Measurements from ENCODE around the gene GPS1.
A peak's percentile ranks its signal among the peaks of the same experiment; 100 is the strongest.

Gene GPS1

GRCh38 chr17:82016061-82016874 is 35.4 kb upstream of the GPS1 start:
- H3K4me3 ChIP-seq (ENCODE audit: low read depth, low read length), result no peak overlapping the region
- TF ChIP-seq CTCF (IDR thresholded peaks at IDR 0.05; ENCODE audit: low read depth, low read length), result no peak

- no peak for TF ChIP-seq CTCF (IDR thresholded peaks at IDR 0.05; ENCODE audit: low read depth, low read length)
- no peak overlapping the region for H3K4me3 ChIP-seq (ENCODE audit: low read depth, low read length)
These were observed 34.7 kb upstream of the GPS1 start for GRCh38 chr17:82016875-82017459.

DNA sequence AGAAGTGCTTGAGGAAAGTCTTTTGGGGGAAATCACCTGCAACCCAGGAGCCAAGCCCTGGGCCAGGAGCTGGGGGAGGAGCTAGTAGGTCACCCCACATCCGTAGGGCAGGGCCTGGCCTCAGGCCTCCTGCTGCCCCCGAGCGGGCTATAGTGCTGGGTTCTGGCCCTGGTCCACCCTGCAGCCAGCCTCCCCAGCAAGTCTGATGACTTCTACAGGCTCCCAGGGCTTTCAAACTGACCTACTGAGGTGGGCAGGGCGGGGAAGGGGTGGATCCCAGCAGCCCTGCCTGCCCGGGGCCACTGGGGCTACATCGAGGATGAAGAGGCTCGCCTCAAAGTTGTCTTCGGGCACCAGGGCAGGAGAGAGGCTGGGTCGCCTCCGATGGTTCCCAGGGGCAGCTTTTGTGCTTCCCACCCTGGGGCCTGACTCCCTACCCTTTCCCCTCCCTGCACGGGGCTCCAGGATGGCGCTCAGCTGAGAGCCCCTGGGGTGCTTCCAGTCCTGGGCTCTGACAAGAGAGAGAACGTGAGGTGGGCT is 34.0 kb upstream of the GPS1 start:
- H3K4me3 ChIP-seq (ENCODE audit: low read depth, low read length), result no peak overlapping the region
- TF ChIP-seq CTCF (IDR thresholded peaks at IDR 0.05; ENCODE audit: low read depth, low read length), result no peak

- no peak for TF ChIP-seq CTCF (IDR thresholded peaks at IDR 0.05; ENCODE audit: low read depth, low read length)
- no peak overlapping the region for H3K4me3 ChIP-seq (ENCODE audit: low read depth, low read length)
These were observed 33.3 kb upstream of the GPS1 start for GRCh38 chr17:82018152-82018988.

GRCh38 chr17:82018989-82019689 is 32.6 kb upstream of the GPS1 start:
- H3K4me3 ChIP-seq (ENCODE audit: low read depth, low read length), result no peak overlapping the region
- no peak for TF ChIP-seq CTCF (IDR thresholded peaks at IDR 0.05; ENCODE audit: low read depth, low read length)

DNA sequence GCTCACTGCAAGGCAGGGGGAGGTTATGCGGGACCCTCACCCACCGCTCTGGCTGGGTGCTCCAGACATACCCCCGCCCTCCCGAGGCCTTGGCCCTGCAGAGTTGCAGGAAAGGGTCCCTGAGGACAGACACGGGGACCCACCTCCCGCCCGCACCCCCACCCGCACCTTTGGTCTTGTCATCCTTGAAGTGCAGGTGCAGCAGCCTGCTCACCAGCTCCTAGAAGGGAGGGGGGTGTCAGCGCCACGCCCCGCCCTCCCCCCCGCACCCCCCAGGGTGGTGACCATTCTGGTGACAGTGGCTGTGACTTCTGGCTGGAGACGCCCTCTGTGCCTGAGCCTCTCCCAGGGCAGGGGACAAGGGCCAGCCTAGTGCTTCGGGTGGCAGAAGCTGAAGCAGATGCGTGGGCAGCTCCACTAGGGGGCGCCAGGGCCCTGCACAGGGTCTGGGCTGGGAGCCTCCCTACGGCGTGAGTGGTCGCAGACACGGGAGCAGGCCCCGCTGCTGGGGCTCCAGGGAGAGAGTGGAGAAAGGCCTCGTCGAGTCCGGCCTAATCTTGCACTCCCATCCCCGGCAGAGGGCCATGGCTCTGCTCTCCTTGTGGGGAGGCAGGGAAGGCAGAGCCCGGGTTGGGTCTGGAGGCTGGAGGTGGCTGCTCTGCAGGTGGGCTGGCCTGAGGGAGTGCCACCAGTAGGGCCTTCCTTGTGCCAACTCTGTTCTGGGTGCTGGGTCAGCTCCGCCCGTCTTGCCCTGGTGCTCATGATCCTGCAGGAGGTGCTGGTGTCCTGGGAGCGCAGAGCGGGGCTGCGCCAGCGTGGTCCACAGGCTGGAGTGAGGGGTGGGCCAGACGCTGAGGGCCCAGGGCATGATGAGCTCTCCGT is 31.8 kb upstream of the GPS1 start:
- no peak overlapping the region for H3K4me3 ChIP-seq (ENCODE audit: low read depth, low read length)
- peak; percentile 74 for TF ChIP-seq CTCF (IDR thresholded peaks at IDR 0.05; ENCODE audit: low read depth, low read length)
